Esophagus muscularis mucosa (tissue), 4 donors: ENCODE results near the gene ELP6. TPM values are rescaled to one million over a fixed set of nuclear protein-coding genes. Genes with fewer than 3 reads are reported as not detected.
"Not testable (repeated sequence)": the region's sequence is repeated elsewhere in the genome, so short reads cannot be mapped to it uniquely, and the experiment has no call there.

Experiments
- DNase-seq: peaks from one replicate; pipeline ENCODE4 v3.0.0-alpha.2; 2017; ENCODE audit errors: extremely low spot score
- H3K27ac ChIP-seq, 4 donors: fragments of 200-600 bp; sonication (generic); replicated peaks in 1 of 4; 1 replicate in 3 of 4; 2 replicates in 1 of 4; pipeline ENCODE4 v1.5.1; 2016 to 2019; ENCODE audit warnings: mild to moderate bottlenecking in 1 of 4
- H3K27me3 ChIP-seq, 4 donors: fragments of 200-600 bp; sonication (generic); one replicate each; pipeline versions ENCODE4 v1.5.1 to v1.6.0; 2016 to 2019
- H3K36me3 ChIP-seq, 4 donors: fragments of 200-600 bp; sonication (generic); one replicate each; pipeline ENCODE4 v1.5.1; 2016 to 2019
- H3K4me1 ChIP-seq, 4 donors: fragments of 200-600 bp; sonication (generic); one replicate each; pipeline ENCODE4 v1.5.1; 2016 to 2019
- H3K4me3 ChIP-seq, 4 donors: fragments of 200-600 bp; sonication (generic); 1 replicate in 2 of 4; 2 replicates in 2 of 4; pipeline ENCODE4 v1.5.1; 2016 to 2019; ENCODE audit warnings: mild to moderate bottlenecking in 4 of 4, moderate library complexity in 1 of 4
- H3K9me3 ChIP-seq, 4 donors: fragments of 200-600 bp; sonication (generic); 1 replicate in 3 of 4; 2 replicates in 1 of 4; pipeline ENCODE4 v1.5.1; 2016 to 2019
- EP300 ChIP-seq: sonication (generic); formaldehyde crosslinking; IDR thresholded peaks from one replicate; pipeline ENCODE4 v1.6.1; 2017; ENCODE audit warnings: antibody characterized with exemption
- POLR2A ChIP-seq: fragments of 450-650 bp; IDR thresholded peaks from one replicate; pipeline ENCODE4 v1.6.1; 2017; ENCODE audit warnings: antibody characterized with exemption, moderate library complexity, mild to moderate bottlenecking, low read depth
- POLR2AphosphoS5 ChIP-seq, 2 donors: sonication (generic); formaldehyde crosslinking; IDR thresholded peaks; one replicate each; pipeline ENCODE4 v1.6.1; 2017; ENCODE audit warnings: antibody characterized with exemption in 2 of 2
- WGBS: methylation state at CpG from one replicate; pipeline ENCODE4 v1.1.5; 2018; 5-methylcytosine and 5-hydroxymethylcytosine counted together
- intact Hi-C: fragments of 100-400 bp; cut with DNase I; formaldehyde crosslinking; loops from one replicate; pipeline ENCODE4 v1.15.1; 2023
- total RNA-seq, 4 donors: library from RNA; depleted of rRNA; stranded (reverse); fragments of >200 nt; gene quantifications; one replicate each; pipeline versions ENCODE4 v1.1.0 to v1.2.1, GENCODE V29; 2016
- TF ChIP-seq, protein P1 (sequence below), 3 experiments: fragments of 200-600 bp in 2 of 3; fragments of 450-650 bp in 1 of 3; sonication (generic) in 2 of 3; IDR thresholded peaks; one replicate each; pipeline ENCODE4 v1.5.1; 2017 to 2019; ENCODE audit warnings: antibody characterized with exemption in 3 of 3, mild to moderate bottlenecking in 2 of 3, moderate library complexity in 1 of 3

ELP6 gene
- total RNA-seq, 4 donors from 2014 or later: 19.0 to 20.8 (median 19.2) TPM

DNA sequence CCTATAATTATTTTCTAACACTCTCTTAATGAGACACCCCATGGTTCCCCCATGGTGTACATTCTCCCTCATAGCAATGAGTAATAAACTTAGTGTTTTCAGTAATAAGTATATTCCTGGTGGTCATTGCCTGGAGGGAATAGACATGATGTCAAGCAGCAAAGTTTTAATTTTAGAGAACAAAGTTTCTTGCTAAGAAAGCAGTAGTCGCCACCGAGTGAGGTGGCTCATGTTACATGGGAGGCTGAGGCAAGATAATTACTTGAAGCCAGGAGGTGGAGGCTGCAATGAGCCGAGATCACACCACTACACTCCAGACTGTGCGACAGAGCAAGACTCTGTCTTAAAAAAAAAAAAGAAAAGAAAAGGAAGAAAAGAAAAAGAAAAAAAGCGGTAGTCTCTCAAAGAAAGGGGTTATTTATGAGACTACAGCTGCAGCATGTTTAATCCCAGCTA lies 2.4 kb upstream of the ELP6 start:
- 37% methylated on average over 5 of the region's 5 CpGs for WGBS
- no peak for DNase-seq

GRCh38 chr3:47515100-47515499 lies 1.6 kb upstream of the ELP6 start:
- WGBS: 61% methylated on average over 5 of the region's 5 CpGs
- H3K4me1 ChIP-seq: peaks cover 7 to 19% (median 16%) of the 10 kb centered on the region in 4 donors
- H3K36me3 ChIP-seq: peaks cover 0 to 11% (median 6%) of the 10 kb centered on the region in 4 donors
- no peaks in the 10 kb centered on the region for H3K9me3 ChIP-seq
- DNase-seq: no peak
- no peak overlapping the region for H3K4me3 ChIP-seq
- intact Hi-C loops: no loop called here
- no peaks in the 10 kb centered on the region for H3K27me3 ChIP-seq
- no peak for TF ChIP-seq POLR2A
- TF ChIP-seq EP300: no peak
- TF ChIP-seq POLR2AphosphoS5 (IDR thresholded peaks at IDR 0.05): no peak
- TF ChIP-seq, protein P1, sequence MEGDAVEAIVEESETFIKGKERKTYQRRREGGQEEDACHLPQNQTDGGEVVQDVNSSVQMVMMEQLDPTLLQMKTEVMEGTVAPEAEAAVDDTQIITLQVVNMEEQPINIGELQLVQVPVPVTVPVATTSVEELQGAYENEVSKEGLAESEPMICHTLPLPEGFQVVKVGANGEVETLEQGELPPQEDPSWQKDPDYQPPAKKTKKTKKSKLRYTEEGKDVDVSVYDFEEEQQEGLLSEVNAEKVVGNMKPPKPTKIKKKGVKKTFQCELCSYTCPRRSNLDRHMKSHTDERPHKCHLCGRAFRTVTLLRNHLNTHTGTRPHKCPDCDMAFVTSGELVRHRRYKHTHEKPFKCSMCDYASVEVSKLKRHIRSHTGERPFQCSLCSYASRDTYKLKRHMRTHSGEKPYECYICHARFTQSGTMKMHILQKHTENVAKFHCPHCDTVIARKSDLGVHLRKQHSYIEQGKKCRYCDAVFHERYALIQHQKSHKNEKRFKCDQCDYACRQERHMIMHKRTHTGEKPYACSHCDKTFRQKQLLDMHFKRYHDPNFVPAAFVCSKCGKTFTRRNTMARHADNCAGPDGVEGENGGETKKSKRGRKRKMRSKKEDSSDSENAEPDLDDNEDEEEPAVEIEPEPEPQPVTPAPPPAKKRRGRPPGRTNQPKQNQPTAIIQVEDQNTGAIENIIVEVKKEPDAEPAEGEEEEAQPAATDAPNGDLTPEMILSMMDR (IDR thresholded peaks at IDR 0.05): no peak
- no peak overlapping the region for H3K27ac ChIP-seq

More for the DNA sequence above, 2.4 kb upstream of the ELP6 start:
- no peak overlapping the region for H3K27ac ChIP-seq
- no peaks in the 10 kb centered on the region for H3K27me3 ChIP-seq
- intact Hi-C loops: no loop called here
- no peak overlapping the region for H3K4me3 ChIP-seq
- TF ChIP-seq EP300: no peak
- peaks cover 7 to 19% (median 16%) of the 10 kb centered on the region in 4 donors for H3K4me1 ChIP-seq
- H3K36me3 ChIP-seq: peaks cover 0 to 3% (median under 1%) of the 10 kb centered on the region in 4 donors
- H3K9me3 ChIP-seq: no peaks in the 10 kb centered on the region

- peak overlapping the region; percentile 61 to 73 (median 68) for H3K4me3 ChIP-seq
- DNase-seq: no peak
- H3K4me1 ChIP-seq: peaks cover 7 to 19% (median 16%) of the 10 kb centered on the region in 4 donors
- H3K27ac ChIP-seq: peak overlapping the region; percentile 83 to 94 (median 90)
- intact Hi-C loops: no loop called here
- 21% methylated on average over 36 of the region's 36 CpGs for WGBS
- H3K9me3 ChIP-seq: no peaks in the 10 kb centered on the region
- peaks cover 9 to 34% (median 29%) of the 10 kb centered on the region in 4 donors for H3K36me3 ChIP-seq
- TF ChIP-seq POLR2A (no peak), POLR2AphosphoS5 (IDR thresholded peaks at IDR 0.05) (no peak), EP300 (no peak)
- TF ChIP-seq, protein P1 (IDR thresholded peaks at IDR 0.05): no peak
- H3K27me3 ChIP-seq: no peaks in the 10 kb centered on the region
These were observed 942 bp downstream of the ELP6 start for GRCh38 chr3:47512416-47513124.

GRCh38 chr3:47505267-47505666 lies 8.2 kb downstream of the ELP6 start:
- H3K27ac ChIP-seq, H3K27me3 ChIP-seq, H3K4me3 ChIP-seq, DNase-seq, H3K9me3 ChIP-seq, intact Hi-C loops, H3K4me1 ChIP-seq: not testable (repeated sequence)
- peaks cover 33 to 97% (median 78%) of the 10 kb centered on the region in 4 donors for H3K36me3 ChIP-seq
- 99% methylated on average over 6 of the region's 6 CpGs for WGBS

DNA sequence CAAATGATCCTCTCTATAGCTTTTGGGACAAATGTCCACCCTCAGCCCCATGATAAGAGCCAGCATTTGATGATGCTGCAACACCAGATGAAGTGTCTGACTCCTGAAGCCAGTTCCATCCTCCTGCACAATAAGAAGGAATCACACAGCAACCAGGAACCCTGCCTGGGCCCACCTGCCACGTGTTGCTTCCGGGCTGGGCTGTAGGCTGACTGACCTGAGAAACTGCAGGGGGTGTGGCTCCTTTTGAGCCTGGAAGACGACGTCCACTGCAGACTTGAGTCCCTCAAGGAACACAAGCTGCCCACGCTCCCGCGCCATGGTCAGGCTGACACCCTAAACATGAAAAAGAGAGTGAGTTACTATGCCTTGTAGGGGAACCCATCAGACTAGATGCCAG lies 9.4 kb downstream of the ELP6 start:
- 89% methylated on average over 7 of the region's 7 CpGs for WGBS
- no peak for DNase-seq
- no peak overlapping the region for H3K4me3 ChIP-seq
- no peak overlapping the region for H3K27ac ChIP-seq
- H3K36me3 ChIP-seq: peaks cover 26 to 94% (median 75%) of the 10 kb centered on the region in 4 donors
- H3K27me3 ChIP-seq: no peaks in the 10 kb centered on the region
- H3K4me1 ChIP-seq: no peaks in the 10 kb centered on the region
- H3K9me3 ChIP-seq: no peaks in the 10 kb centered on the region
- no peak for TF ChIP-seq POLR2A
- intact Hi-C loops: no loop called here

DNA sequence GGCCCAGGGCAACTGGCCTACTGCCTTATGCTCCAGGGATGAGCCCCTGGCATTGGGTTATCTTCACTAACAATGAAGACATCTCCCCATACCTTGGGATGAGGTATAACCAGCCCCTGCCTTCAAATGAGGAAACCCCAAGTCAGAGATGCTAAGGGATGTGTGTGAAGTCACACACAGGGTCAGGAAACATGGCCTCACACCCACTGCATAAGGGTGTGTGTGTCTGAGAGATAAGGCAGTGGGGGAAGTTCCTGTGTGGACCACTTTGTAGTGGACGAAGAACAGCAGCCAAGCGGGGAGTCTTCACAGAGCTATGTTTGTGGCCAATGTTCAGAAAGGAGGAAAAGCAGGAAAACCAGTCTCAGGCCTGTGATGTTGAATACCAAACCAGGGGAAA lies 10.5 kb downstream of the ELP6 start:
- DNase-seq: no peak
- Histone ChIP-seq H3K36me3 (peaks cover 32 to 94% (median 77%) of the 10 kb centered on the region in 4 donors), H3K27ac (no peak overlapping the region), H3K4me3 (no peak overlapping the region), H3K9me3 (no peaks in the 10 kb centered on the region), H3K4me1 (no peaks in the 10 kb centered on the region), H3K27me3 (no peaks in the 10 kb centered on the region)
- TF ChIP-seq EP300 (no peak), POLR2AphosphoS5 (IDR thresholded peaks at IDR 0.05) (no peak), POLR2A (no peak)
- intact Hi-C loops: no loop called here
- WGBS: 93% methylated on average over 2 of the region's 2 CpGs
